ENCODE data around the gene DGCR2. TPM values are rescaled to one million over a fixed set of nuclear protein-coding genes. Genes with fewer than 3 reads are reported as not detected.

DGCR2 gene
- total and polyA plus RNA-seq, 2 of the 8 experiments (the other 6 are each of a cell fraction or from before 2014, with no cell fraction given): 42.3 to 62.2 TPM

DNA sequence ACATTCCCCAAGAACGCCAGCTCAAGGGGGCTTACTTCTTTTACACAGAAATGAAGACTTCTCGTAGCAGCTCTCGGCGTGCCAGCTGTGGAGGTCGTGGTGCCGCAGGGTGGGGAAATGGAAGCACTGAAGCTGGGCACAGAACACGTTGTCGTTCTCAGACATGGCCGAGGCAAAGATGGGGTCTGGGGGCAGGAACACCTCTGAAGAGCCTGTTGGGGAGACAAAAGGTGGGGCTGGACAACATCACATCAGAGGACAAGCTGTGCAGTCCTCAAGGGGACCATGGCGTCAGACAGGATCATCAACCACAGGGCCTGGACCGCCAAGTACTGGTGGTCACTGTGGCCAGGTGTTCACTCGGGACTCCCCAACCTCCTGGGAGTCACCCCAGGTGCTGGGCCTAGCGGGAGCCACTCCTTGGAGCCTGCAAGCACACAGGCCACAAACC, 65.2 kb downstream of the DGCR2 start (continued):
- TF ChIP-seq KDM1A (IDR thresholded peaks at IDR 0.05; ENCODE audit: borderline replicate concordance, low read length): no peak
- TF ChIP-seq SP4 (IDR thresholded peaks at IDR 0.05; ENCODE audit: low read length): no peak
- no peak for TF ChIP-seq CHD2 (IDR thresholded peaks at IDR 0.05; ENCODE audit: low read length)
- TF ChIP-seq SIX5 (IDR thresholded peaks at IDR 0.05; ENCODE audit: low read depth, low read length): no peak
- no peak for TF ChIP-seq TAF7 (optimal IDR thresholded peaks at IDR 0.05; ENCODE audit: borderline replicate concordance, low read depth, low read length)

Measured in H1 (cell line).